HG03095 (cell line): ENCODE results near the gene TEAD4.

Experiments used
- ATAC-seq: cut with Tn5 transposase; IDR thresholded peaks from one replicate; pipeline ENCODE4 v1.9.1; 2021; ENCODE audit warnings: moderate library complexity; ENCODE audit not compliant: unreplicated experiment

TEAD4 gene

DNA sequence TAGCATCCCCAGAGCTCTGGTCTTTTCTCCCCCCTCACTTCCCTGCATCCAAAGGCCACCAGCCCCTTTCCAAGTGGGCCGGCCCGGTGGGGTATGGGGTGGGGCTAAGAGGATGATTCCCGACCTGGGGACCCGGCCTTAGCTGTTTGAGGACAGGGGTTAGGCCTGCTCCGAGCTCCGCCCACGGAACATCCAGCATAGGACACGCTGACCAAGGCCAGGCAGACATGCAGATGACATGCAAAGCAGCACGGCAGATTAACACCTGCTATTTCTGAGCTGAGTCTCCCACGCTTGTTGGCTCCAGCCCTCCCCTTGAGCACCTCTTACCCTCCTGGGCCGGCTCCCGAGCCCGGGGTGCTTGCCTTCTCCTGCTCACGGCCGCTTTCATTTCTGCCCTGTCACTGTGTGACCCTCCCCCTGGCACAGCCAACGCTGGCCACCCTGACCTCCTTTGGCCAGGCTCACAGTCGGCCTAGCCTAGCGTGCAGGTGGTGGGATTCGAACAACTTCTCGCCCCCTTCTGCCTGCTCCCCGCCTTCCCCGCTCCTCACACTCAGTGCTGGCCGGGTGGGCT is 40.2 kb downstream of the TEAD4 start:
- ATAC-seq = no peak

DNA sequence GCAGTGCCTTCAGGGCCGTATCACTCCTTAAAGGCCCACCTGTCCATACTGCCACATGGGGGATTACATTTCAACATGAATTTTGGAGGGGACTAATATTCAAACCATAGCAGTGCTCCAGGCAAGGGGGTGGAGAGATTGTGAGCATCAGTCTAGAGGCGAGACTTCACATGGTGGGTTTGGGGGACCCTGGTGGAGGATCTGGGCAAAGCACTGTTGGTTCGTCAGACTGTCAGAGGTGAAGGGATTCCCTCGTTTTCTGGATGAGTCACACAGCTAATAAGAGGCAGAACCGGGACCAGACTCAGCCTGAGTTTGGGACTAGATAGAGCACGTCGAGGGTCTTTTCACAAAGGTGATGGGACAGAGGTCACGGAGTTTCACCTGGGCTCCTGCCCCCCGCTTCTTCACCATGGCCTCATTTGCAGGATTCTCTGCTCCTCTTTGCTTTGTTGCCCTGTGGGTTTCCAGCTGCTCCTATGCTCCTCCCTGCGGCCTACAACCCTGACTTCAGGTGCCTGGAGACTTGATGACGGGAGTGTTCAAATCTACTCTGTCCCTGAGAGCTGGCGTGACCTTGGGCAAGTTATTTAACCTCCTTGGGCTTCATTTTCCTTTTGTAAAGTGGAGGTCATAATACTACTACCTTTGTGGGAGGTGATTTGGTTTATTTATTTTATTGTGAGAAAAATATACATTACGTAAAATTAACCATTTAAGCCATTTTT is 41.5 kb downstream of the TEAD4 start:
- ATAC-seq = no peak

DNA sequence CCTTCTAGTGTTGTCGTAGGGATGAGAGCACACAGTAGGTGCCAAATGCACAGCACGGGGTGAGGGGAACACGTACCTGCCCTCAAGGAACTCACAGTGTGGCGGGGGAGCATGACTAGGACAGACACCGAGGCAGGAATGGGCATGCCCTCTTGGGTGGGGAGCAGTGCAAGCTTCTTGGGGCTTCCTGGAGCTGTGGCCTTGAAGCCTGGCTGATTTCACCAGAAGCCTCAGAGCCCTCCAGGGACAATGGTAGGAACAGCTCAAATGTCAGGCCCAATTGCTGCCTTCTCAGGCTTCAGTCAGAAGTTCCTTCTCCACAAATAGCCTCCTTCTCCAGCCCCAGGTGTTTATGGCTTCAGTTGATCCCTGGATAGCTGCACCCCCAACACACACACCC is 43.4 kb downstream of the TEAD4 start:
- ATAC-seq = no peak

DNA sequence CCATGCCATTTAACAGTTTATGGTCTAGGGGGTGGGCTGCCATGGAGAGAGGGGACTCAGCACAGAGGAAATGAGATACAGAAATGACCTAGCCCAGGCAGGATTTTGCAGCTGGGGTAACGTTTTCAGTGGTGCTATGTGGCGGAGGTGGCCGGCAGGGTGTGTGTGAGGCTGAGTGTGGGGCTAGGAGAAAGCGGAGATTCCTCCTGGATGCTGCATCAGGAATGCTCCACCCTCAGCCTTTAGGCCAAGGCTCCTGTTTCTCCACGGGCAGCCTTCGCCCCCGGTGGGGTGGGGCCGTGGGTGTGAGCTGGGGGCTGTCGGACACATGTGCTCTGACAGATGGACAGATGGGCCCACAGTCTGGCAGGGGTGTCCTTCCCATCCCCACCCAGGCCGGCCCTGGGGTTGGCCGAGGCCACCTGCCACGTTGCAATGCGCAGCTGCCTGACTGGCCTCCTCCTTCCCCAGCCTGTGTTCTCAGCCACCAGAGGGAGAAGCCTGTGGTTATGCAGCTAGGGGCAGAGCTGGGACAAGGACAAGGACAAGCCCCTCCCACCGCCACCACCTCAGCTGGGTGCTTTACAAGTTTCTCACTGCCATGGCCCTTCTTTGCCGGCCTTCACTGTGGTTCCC is 44.3 kb downstream of the TEAD4 start:
- ATAC-seq = no peak

DNA sequence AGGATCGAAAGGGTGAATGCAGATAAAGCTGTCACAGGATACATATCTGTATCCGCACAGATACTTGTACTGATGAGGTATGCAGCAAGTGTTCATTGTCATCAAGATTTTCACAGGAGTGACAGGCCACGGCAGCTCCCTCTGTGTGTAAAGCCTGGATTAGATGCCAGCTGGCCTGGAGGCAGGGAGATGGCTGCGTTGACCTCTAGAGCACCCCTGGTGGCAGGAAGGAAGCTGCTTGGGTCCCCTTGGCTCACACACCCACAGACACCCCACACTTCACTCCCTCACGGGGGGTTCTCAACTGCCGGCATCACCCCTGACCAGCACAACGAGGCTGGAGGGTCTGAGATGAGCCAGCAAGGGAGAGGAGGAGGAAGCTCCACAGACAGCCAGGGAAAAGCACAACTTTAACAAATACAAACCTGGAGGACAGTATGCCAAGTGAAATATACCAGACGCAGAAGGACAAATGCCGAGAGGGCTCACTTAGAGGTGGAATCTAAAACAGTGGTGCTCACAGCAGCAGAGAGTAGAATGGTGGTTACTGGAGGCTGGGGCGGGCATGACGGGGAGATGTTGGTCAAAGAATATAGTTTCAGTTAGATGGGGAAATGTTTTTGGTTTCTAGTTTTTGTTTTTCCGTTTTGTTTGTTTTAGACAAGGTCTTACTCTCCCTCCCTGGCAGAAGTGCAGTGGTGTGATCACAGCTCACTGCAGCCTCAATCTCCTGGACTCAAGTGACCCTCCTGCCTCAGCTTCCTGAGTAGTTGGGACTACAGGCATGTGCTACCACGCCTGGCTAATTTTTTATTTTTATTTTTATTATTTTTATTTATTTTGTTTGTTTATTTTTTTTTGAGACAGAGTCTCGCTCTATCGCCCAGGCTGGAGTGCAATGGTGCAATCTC is 45.7 kb downstream of the TEAD4 start:
- no peak for ATAC-seq

DNA sequence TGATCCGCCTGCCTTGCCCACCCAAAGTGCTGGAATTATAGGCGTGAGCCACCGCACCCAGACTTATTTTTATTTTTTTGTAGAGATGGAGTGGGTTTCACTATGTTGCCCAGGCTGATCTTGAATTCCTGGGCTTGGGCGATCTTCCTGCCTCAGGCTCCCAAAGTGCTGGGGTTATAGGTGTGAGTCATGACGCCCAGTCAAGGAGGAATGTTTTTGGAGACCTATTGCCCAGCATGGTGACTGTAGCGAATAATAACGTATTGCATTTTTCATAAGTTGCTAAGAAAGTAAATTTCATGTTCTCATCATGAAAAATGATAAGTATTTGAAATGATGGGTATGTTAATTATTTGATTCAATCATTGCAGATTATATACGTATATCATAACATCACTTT is 46.5 kb downstream of the TEAD4 start:
- ATAC-seq = no peak

GRCh38 chr12:3009780-3010179 is 50.6 kb downstream of the TEAD4 start:
- no peak for ATAC-seq

GRCh38 chr12:3010214-3010930 is 51.2 kb downstream of the TEAD4 start:
- no peak for ATAC-seq

GRCh38 chr12:3012786-3013185 is 53.6 kb downstream of the TEAD4 start:
- no peak for ATAC-seq

GRCh38 chr12:3014641-3015040 is 55.4 kb downstream of the TEAD4 start:
- no peak for ATAC-seq

DNA sequence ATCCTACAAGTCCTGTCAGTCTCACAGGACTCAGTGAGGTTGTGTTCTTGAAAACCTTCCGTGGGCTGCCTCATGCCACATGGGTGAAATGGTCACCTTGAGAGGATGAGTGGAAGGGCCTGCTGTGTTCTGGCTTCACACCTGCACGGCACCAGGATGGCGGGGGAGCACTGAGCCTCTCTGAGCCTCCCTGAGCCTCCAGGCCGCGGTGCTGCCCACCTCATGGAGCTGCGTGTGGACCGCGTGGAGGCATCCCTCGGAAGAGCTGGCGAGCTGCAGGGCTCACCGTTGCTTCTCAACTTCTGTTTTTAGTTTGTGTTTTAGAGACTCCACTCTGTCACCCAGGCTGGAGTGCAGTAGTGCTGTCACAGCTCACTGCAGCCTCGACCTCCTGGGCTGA is 56.2 kb downstream of the TEAD4 start:
- no peak for ATAC-seq

GRCh38 chr12:3016191-3016590 is 57.0 kb downstream of the TEAD4 start:
- ATAC-seq = no peak

DNA sequence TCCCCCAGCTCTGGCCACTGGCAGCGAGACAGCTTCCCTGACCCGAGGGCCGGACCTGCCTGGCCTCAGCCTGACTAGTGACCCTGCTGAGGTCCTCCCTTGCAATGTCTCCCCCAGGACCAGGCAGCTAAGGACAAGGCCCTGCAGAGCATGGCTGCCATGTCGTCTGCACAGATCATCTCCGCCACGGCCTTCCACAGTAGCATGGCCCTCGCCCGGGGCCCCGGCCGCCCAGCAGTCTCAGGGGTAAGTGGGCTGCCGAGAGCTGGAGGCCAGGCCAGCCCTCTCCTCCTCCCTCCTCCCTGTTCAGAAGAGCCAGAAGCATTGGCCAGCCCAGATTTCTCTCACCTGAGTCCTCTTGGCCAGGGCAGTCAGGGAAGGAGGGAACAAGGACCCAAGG is 58.1 kb downstream of the TEAD4 start:
- no peak for ATAC-seq

DNA sequence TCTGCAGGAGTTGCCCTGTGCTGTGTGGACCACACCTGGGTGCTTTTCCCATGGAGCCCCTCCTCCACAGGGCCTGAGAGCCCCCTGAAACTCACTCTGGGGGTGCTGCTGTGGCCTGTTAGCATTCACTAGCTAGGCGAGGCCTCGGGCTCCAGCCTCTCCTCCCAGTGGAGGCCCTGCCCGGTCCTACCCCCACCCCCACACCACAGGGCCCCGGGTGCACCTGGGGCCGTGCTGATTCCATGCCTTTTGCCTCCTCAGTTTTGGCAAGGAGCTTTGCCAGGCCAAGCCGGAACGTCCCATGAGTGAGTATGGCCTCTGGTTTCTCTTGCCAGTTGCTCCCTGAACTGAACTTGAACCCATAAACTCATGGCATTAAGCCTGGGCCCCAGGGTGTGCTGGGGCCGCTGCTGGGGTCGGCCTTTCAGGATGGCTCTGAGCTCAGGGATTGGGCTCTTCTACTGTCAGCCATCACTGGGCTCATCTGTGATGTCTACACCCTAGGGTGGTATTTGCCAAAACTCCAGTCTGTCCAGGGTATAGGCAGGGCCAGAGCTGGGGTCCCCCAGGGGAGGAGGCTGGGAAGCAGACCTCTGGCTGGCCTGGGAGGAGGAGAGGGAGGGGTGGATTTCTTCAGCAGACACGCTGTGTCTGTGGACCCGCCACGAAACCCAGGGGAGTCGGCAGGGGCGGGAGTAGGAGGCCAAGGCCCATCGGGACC is 59.2 kb downstream of the TEAD4 start:
- no peak for ATAC-seq

DNA sequence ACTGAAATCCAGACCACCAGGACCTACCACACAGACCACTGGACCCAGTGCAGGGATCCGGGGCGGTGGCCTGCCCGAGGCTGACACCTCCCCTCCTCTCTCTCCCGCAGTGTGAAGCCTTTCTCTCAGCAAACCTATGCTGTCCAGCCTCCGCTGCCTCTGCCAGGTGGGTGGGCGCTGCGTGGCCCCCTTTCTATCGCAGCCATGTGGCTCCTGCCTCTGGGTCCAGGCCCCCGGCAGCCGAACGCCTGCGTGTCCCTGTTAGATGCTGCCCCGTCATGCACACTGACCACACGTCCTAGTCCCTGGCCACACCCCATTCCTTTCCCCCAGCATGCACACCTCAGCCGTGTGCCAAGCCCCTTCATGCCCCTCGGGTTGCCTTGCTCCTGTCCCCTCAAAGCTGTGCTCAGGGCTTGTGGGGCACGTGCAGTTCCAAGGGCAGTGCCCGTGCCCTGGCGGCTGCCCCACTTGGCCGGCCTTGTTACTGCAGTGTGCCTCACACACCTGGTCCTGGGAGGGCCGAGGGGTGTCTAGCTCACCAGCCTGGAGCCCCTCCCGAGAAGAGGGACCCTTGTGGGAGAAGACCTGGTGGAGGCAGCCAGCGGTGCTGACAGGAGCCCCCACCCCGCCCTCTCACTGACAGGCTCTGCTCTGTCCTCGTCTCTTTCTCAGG is 59.9 kb downstream of the TEAD4 start:
- no peak for ATAC-seq

GRCh38 chr12:3020399-3020798 is 61.2 kb downstream of the TEAD4 start:
- ATAC-seq = no peak

DNA sequence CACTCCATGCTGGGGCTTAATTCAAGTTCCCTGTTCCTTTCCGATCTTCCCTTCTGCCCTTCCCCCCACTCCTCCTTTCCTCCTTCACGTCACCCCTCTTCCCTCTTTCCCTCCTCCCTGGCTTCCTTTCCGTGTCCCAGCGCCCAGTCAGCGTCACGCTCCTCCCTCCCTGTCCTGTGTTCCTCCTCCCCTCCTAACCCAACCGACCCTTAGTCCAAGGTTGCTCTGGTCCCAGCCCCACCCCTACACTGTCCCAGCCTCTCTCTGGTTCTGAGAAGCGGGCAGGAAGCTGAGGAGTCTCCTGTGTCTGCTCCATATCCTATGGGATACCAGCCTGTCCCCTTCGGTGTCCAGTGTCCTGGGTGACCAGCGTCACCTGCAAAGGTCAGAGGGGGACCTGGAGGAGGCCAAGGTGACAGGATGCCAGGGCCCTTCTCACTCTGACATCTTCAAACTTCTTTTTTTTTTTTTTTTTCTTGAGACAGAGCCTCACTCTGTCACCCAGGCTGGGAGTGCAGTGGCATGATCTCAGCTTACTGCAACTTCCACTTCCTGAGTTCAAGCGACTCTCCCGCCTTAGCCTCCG is 61.7 kb downstream of the TEAD4 start:
- ATAC-seq = no peak

DNA sequence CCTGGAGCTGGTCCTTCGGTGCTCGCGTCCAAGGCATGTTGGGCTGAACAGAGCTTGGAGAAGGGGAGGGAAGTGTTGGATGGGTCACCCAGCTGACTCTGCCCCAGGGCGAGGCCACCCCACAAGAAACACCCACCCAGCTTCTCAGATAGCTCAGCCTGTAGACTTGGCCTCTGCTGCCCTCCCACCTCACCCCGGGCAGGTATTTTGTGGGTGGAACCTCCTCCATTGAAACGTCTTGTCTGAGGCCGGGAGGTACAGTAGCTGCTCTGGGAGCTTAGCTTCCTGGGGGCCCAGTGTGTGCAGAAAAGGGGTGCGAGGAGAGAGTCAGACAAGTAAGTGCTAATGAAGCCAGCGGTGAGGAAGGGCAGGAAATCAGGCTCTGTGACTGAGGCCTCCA is 63.2 kb downstream of the TEAD4 start:
- no peak for ATAC-seq

DNA sequence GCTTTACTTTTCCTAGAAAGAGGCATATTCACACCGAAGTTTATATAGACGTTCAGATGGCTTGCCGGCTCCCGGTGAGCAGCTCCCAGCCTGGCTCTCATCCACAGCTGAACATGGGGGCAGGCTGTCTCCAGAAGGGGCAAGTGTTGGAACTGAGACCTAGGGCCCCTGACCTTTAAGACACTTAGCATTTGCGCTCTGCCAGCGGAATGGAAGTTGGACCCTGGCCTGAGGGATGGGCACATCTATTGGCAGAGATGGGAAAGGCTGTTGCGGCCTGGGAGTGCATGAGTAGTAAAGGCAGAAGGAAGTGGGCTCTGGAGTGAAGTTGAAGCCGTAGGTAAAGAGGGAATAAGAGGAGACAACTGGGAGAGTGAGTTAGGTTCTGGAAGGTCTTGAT is 63.8 kb downstream of the TEAD4 start:
- ATAC-seq = no peak
